IMR-90 (cell line): ENCODE data around the gene PEA15. TPM values are rescaled to one million over a fixed set of nuclear protein-coding genes. Genes with fewer than 3 reads are reported as not detected.

ENCODE experiments used
- ATAC-seq: fragments of 200-7000 bp; cut with Tn5 transposase; 2 replicates; pipeline ENCODE4 v1.9.1; 2020; ENCODE audit warnings: low read depth, mild to moderate bottlenecking, moderate library complexity
- BruUV-seq: library from RNA; stranded (reverse); fragments of 400-500 nt; replicated peaks from 2 replicates; lab custom pipeline; 2021; lab: Mats Ljungman, UMichigan
- CTCF ChIA-PET: fragments of 300-600 bp; formaldehyde crosslinking; extraction: SDS; loops from one replicate; lab custom pipeline; 2021; ENCODE audit warnings: antibody characterized with exemption; lab: Yijun Ruan, JAX
- POLR2A ChIA-PET: fragments of 300-600 bp; sonication (Branson Sonifier 250); formaldehyde crosslinking; loops from one replicate; lab custom pipeline; 2022; ENCODE audit warnings: antibody characterized with exemption; ENCODE audit not compliant: unreplicated experiment; lab: Charles Lee
- DNase-seq: peaks from one replicate; pipeline ENCODE4 v3.0.0; 2013
- H2AFZ ChIP-seq: replicated peaks from 2 replicates; pipeline ENCODE3; 2013; ENCODE audit warnings: low read length, mild to moderate bottlenecking; ENCODE audit not compliant: poor library complexity
- H2AK5ac ChIP-seq: 2 replicates; pipeline ENCODE4 v1.6.1; 2013; ENCODE audit warnings: low read depth, low read length, inconsistent platforms
- H2AK9ac ChIP-seq: replicated peaks from 2 replicates; pipeline ENCODE3; 2013; ENCODE audit warnings: mild to moderate bottlenecking, low read depth, low read length, moderate library complexity; ENCODE audit not compliant: poor library complexity
- H2BK120ac ChIP-seq: 2 replicates; pipeline ENCODE4 v1.6.1; 2013; ENCODE audit warnings: low read depth, low read length, inconsistent platforms
- H2BK15ac ChIP-seq: 3 replicates; pipeline ENCODE4 v1.6.1; 2013; ENCODE audit warnings: low read depth, low read length, inconsistent platforms
- H2BK20ac ChIP-seq: 2 replicates; pipeline ENCODE4 v1.6.1; 2013; ENCODE audit warnings: low read depth, mild to moderate bottlenecking, inconsistent platforms, low read length, moderate library complexity
- H2BK5ac ChIP-seq: 2 replicates; pipeline ENCODE4 v1.6.1; 2013; ENCODE audit warnings: mild to moderate bottlenecking, low read depth, low read length, inconsistent platforms; ENCODE audit not compliant: poor library complexity, severe bottlenecking
- H3K14ac ChIP-seq: replicated peaks from 2 replicates; pipeline ENCODE4 v1.6.1; 2013; ENCODE audit warnings: low read depth, low read length, inconsistent platforms
- H3K18ac ChIP-seq: 2 replicates; pipeline ENCODE4 v1.6.1; 2013; ENCODE audit warnings: low read depth, low read length, control low read depth
- H3K23ac ChIP-seq: 2 replicates; pipeline ENCODE4 v1.6.1; 2013; ENCODE audit warnings: low read depth, low read length, inconsistent platforms
- H3K27ac ChIP-seq: 2 replicates; pipeline ENCODE4 v1.5.1; 2013; ENCODE audit warnings: mild to moderate bottlenecking, control low read depth, low read length; ENCODE audit not compliant: insufficient read depth
- H3K27me3 ChIP-seq: 2 replicates; pipeline ENCODE4 v1.6.1; 2013; ENCODE audit warnings: low read length; ENCODE audit not compliant: control insufficient read depth, insufficient read depth
- H3K36me3 ChIP-seq: 2 replicates; pipeline ENCODE4 v1.6.1; 2013; ENCODE audit warnings: low read length, mixed read lengths; ENCODE audit not compliant: control insufficient read depth, insufficient read depth
- H3K4ac ChIP-seq: 2 replicates; pipeline ENCODE4 v1.6.1; 2013; ENCODE audit warnings: low read depth, low read length, inconsistent platforms
- H3K4me1 ChIP-seq: 2 replicates; pipeline ENCODE4 v1.6.1; 2013; ENCODE audit warnings: low read length, mixed read lengths; ENCODE audit not compliant: control insufficient read depth, insufficient read depth
- H3K4me2 ChIP-seq: 2 replicates; pipeline ENCODE4 v1.6.1; 2013; ENCODE audit warnings: low read depth, mild to moderate bottlenecking, control low read depth, low read length, moderate library complexity
- H3K4me3 ChIP-seq: 2 replicates; pipeline ENCODE4 v1.5.1; 2013; ENCODE audit warnings: low read depth, mild to moderate bottlenecking, control low read depth, low read length, moderate library complexity; ENCODE audit not compliant: insufficient read depth
- H3K56ac ChIP-seq: 2 replicates; pipeline ENCODE4 v1.6.1; 2013; ENCODE audit warnings: low read length, inconsistent platforms; ENCODE audit not compliant: insufficient read depth; ENCODE audit errors: extremely low read depth
- H3K79me1 ChIP-seq, 2 experiments: 2 replicates each; pipeline ENCODE4 v1.6.1; 2013; ENCODE audit warnings: low read length in 2 of 2, inconsistent platforms in 1 of 2, low read depth in 1 of 2
- H3K9ac ChIP-seq: 2 replicates; pipeline ENCODE4 v1.6.1; 2013; ENCODE audit warnings: low read depth, low read length, control low read depth
- H3K9me1 ChIP-seq: 2 replicates; pipeline ENCODE4 v1.6.1; 2013; ENCODE audit warnings: low read length, inconsistent platforms; ENCODE audit not compliant: insufficient read depth
- H3K9me3 ChIP-seq: 2 replicates; pipeline ENCODE4 v1.6.1; 2013; ENCODE audit warnings: low read length; ENCODE audit not compliant: control insufficient read depth, insufficient read depth
- H4K20me1 ChIP-seq: 2 replicates; pipeline ENCODE4 v1.6.1; 2013; ENCODE audit warnings: low read length, inconsistent platforms; ENCODE audit not compliant: insufficient read depth
- H4K5ac ChIP-seq: 2 replicates; pipeline ENCODE4 v1.6.1; 2013; ENCODE audit warnings: mild to moderate bottlenecking, low read depth, low read length, control low read depth
- H4K8ac ChIP-seq, 2 experiments: 2 replicates each; pipeline ENCODE4 v1.6.1; 2013; ENCODE audit warnings: low read depth in 2 of 2, low read length in 2 of 2, control low read depth in 1 of 2, inconsistent platforms in 1 of 2
- H4K91ac ChIP-seq: 2 replicates; pipeline ENCODE4 v1.6.1; 2013; ENCODE audit warnings: low read depth, low read length, inconsistent platforms; ENCODE audit not compliant: insufficient read depth
- FOS ChIP-seq: fragments of 150-350 bp; IDR thresholded peaks from 2 replicates; pipeline ENCODE4 v1.6.1; 2016; ENCODE audit warnings: low read depth, low read length
- NFE2L2 ChIP-seq: fragments of 150-350 bp; IDR thresholded peaks from 2 replicates; pipeline ENCODE4 v1.6.1; 2016; ENCODE audit warnings: low read depth, mild to moderate bottlenecking, low read length
- RAD21 ChIP-seq: IDR thresholded peaks from 2 replicates; pipeline ENCODE4 v1.6.1; 2012; ENCODE audit warnings: low read length, improper control_type of control experiment
- SMC3 ChIP-seq: fragments of 150-350 bp; IDR thresholded peaks from 2 replicates; pipeline ENCODE4 v1.6.1; 2016; ENCODE audit warnings: low read depth, mild to moderate bottlenecking, antibody characterized with exemption, low read length, moderate library complexity
- WGBS, 2 experiments: methylation state at CpG; one replicate each; pipeline versions ENCODE4 v1.1.5 to v1.1.7; 2013; ENCODE audit warnings: missing lambda C conversion rate in 2 of 2; ENCODE audit not compliant: insufficient read length in 1 of 2; ENCODE audit errors: extremely low coverage in 2 of 2; 5-methylcytosine and 5-hydroxymethylcytosine counted together
- dilution Hi-C: fragments of 300-500 bp; cut with HindIII; formaldehyde crosslinking; loops from one replicate; pipeline ENCODE4 v1.14.3; 2018; ENCODE audit warnings: low sequenced_read_pairs; ENCODE audit not compliant: unreplicated experiment
- in situ Hi-C: fragments of 300-500 bp; cut with MboI; formaldehyde crosslinking; loops from 3 replicates; pipeline ENCODE4 v1.14.3; 2019; ENCODE audit warnings: low sequenced_read_pairs, inconsistent platforms, mixed read lengths
- intact Hi-C: fragments of 100-400 bp; cut with micrococcal nuclease; formaldehyde crosslinking; loops from 2 replicates; pipeline ENCODE4 v1.10.0; 2022
- polyA plus RNA-seq, 3 experiments: library from polyadenylated mRNA; depleted of rRNA; stranded (reverse); fragments of >200 nt; gene quantifications; 2 replicates each; pipeline ENCODE4 v1.2.3, GENCODE V29; 2012; ENCODE audit warnings: low replicate concordance in 1 of 3
- total RNA-seq: library from RNA; depleted of rRNA; stranded (reverse); fragments of >200 nt; gene quantifications from 2 replicates; pipeline ENCODE4 v1.2.3, GENCODE V29; 2012
- TF ChIP-seq, protein P1 (sequence below): fragments of 150-350 bp; IDR thresholded peaks from 2 replicates; pipeline ENCODE4 v1.6.1; 2017; ENCODE audit warnings: mild to moderate bottlenecking, antibody characterized with exemption, low read length, low read depth

Gene PEA15
- total and polyA plus RNA-seq, 2 of the 4 experiments (the other 2 are of a cell fraction) = 296 to 754 TPM

DNA sequence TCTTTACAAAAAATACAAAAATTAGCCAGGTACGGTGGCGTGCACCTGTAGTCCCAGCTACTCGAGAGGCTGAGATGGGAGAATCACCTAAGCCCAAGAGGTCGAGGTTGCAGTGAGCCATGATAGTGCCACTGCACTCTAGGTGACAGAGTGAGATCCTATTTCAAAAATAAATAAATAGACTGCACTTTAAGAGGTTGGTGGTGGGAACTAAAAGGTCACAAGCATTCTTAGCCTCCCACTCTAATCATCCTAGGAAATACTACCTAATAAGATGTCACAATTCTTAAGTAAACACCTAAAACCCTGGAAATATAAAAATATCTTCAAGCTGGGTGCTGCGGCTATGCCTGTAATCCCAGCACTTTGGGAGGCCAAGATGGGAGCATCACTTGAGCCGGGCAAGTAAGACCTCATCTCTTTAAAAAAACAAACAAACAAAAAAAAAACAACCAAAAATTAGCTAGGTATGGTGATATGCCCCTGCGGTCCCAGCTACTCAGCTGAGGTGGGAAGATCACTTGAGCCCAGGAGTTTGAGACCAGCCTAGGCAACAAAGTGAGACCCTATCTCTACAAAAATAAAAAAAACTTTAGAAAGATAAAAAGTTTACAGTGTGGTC, 53.1 kb downstream of the PEA15 start:
- BruUV-seq = no TSS peak
- Histone ChIP-seq H3K79me1 (peaks cover 16 to 59% of the 10 kb centered on the region in 2 experiments; a peak in 3 of 4 replicates), H3K14ac (no peak overlapping the region), H2BK120ac (no peak overlapping the region), H2BK5ac (no peak overlapping the region), H3K36me3 (peaks cover 2% of the 10 kb centered on the region; the same call in 1 of the 2 replicates), H2AFZ (no peak overlapping the region), H4K5ac (no peak overlapping the region), H3K4me3 (no peak overlapping the region), H4K20me1 (peaks cover 19% of the 10 kb centered on the region), H4K91ac (no peak overlapping the region), H3K27ac (no peak overlapping the region), H2AK9ac (no peak overlapping the region), H2AK5ac (no peak overlapping the region), H3K4me2 (no peak overlapping the region), H3K9ac (no peak overlapping the region), H2BK15ac (no peak overlapping the region), H3K23ac (no peak overlapping the region), H3K9me1 (peaks cover 4% of the 10 kb centered on the region), H3K27me3 (no peaks in the 10 kb centered on the region), H3K56ac (no peak overlapping the region), H3K4ac (no peak overlapping the region), H3K9me3 (no peaks in the 10 kb centered on the region), H4K8ac (no peak overlapping the region), H3K18ac (no peak overlapping the region), H3K4me1 (peaks cover 2% of the 10 kb centered on the region; the same call in 1 of the 2 replicates), H2BK20ac (no peak overlapping the region)
- no CpG with 5 or more reads among the region's 7 CpGs for WGBS, 2 experiments
- ATAC-seq (no peak), DNase-seq (no peak)
- intact Hi-C loops = no loop called here
- in situ Hi-C loops = no loop called here
- ChIA-PET CTCF (interaction anchor here (1.0 to 1.6 kb wide), 2 partner anchors 39 to 157 kb away, joined by 3 to 5 read pairs; no protein-coding TSS in a partner anchor), POLR2A (no interaction called here)
- dilution Hi-C loops = no loop called here
- no peak for TF ChIP-seq SMC3
- TF ChIP-seq NFE2L2 = no peak
- TF ChIP-seq, protein P1, sequence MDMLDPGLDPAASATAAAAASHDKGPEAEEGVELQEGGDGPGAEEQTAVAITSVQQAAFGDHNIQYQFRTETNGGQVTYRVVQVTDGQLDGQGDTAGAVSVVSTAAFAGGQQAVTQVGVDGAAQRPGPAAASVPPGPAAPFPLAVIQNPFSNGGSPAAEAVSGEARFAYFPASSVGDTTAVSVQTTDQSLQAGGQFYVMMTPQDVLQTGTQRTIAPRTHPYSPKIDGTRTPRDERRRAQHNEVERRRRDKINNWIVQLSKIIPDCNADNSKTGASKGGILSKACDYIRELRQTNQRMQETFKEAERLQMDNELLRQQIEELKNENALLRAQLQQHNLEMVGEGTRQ = no peak
- TF ChIP-seq RAD21 = no peak
- no peak for TF ChIP-seq FOS
